Right ventricle myocardium inferior (tissue), 1 donor: ENCODE measurements around the gene ANKRD29. TPM values are rescaled to one million over a fixed set of nuclear protein-coding genes. Genes with fewer than 3 reads are reported as not detected.
"Not testable (repeated sequence)": the region's sequence is repeated elsewhere in the genome, so short reads cannot be mapped to it uniquely, and the experiment has no call there.

Experiments
- ATAC-seq: fragments of 200-7000 bp; cut with Tn5 transposase; one replicate; pipeline ENCODE4 v1.9.1; 2020; ENCODE audit warnings: mild to moderate bottlenecking, moderate library complexity
- DNase-seq: peaks from one replicate; pipeline ENCODE4 v3.0.0; 2021; ENCODE audit errors: missing footprints
- intact Hi-C: fragments of 100-400 bp; cut with DNase I; formaldehyde crosslinking; loops from one replicate; pipeline ENCODE4 v1.11.0; 2022
- total RNA-seq: library from RNA; stranded (reverse); fragmentation: NEBNext Ultra II Directional; extraction: Animal tissue kit (Norgen Biotek cat#: 25700); gene quantifications from one replicate; pipeline ENCODE4 v1.2.1, GENCODE V29; 2021
- donor health status: DM: no; HTN: yes; CAD: no; lungs with severe emphysema.

The ANKRD29 gene
- total RNA-seq, 1 donor from 2014 or later = 6.8 TPM

GRCh38 chr18:23574611-23575308 is 88.0 kb downstream of the ANKRD29 start:
- no peak for ATAC-seq
- intact Hi-C loops = no loop called here
- no peak for DNase-seq

- DNase-seq (no peak), ATAC-seq (no peak)
- intact Hi-C loops = no loop called here
Observed at GRCh38 chr18:23573626-23574431, 88.9 kb downstream of the ANKRD29 start.

GRCh38 chr18:23573020-23573419 is 89.7 kb downstream of the ANKRD29 start:
- DNase-seq (no peak), ATAC-seq (no peak)
- intact Hi-C loops = no loop called here

- intact Hi-C loops = no loop called here
- DNase-seq (no peak), ATAC-seq (no peak)
Observed at GRCh38 chr18:23572570-23572969, 90.1 kb downstream of the ANKRD29 start.

- DNase-seq = no peak
- ATAC-seq = no peak
- intact Hi-C loops = no loop called here
Observed at GRCh38 chr18:23572012-23572411, 90.7 kb downstream of the ANKRD29 start.

GRCh38 chr18:23570912-23571504 is 91.7 kb downstream of the ANKRD29 start:
- intact Hi-C loops = no loop called here
- no peak for DNase-seq
- ATAC-seq = no peak

- intact Hi-C loops = no loop called here
- DNase-seq = no peak
- no peak for ATAC-seq
Observed at GRCh38 chr18:23569299-23570063, 93.2 kb downstream of the ANKRD29 start.

- ATAC-seq = no peak
- intact Hi-C loops = no loop called here
- DNase-seq = no peak
Observed at GRCh38 chr18:23568281-23569138, 94.2 kb downstream of the ANKRD29 start.

- no peak for ATAC-seq
Observed at GRCh38 chr18:23567671-23568070, 95.0 kb downstream of the ANKRD29 start.

GRCh38 chr18:23565916-23566547 is 96.7 kb downstream of the ANKRD29 start:
- intact Hi-C loops = no loop called here
- DNase-seq = no peak
- no peak for ATAC-seq

More at GRCh38 chr18:23567671-23568070, 95.0 kb downstream of the ANKRD29 start:
- DNase-seq = no peak
- intact Hi-C loops = no loop called here

GRCh38 chr18:23563377-23564043 is 99.2 kb downstream of the ANKRD29 start:
- ATAC-seq (no peak), DNase-seq (no peak)
- intact Hi-C loops = no loop called here

- DNase-seq = no peak
- intact Hi-C loops = no loop called here
- ATAC-seq = no peak
Observed at GRCh38 chr18:23560186-23560585, 102.5 kb downstream of the ANKRD29 start.

GRCh38 chr18:23557511-23557910 is 105.2 kb downstream of the ANKRD29 start:
- intact Hi-C loops = not testable (repeated sequence)

GRCh38 chr18:23556145-23556780 is 106.4 kb downstream of the ANKRD29 start:
- no peak for ATAC-seq
- intact Hi-C loops = no loop called here

More at GRCh38 chr18:23557511-23557910, 105.2 kb downstream of the ANKRD29 start:
- not testable (repeated sequence) for ATAC-seq, DNase-seq

GRCh38 chr18:23553887-23554286 is 108.8 kb downstream of the ANKRD29 start:
- intact Hi-C loops = no loop called here
- no peak for DNase-seq
- ATAC-seq = no peak

More at GRCh38 chr18:23556145-23556780, 106.4 kb downstream of the ANKRD29 start:
- no peak for DNase-seq

- intact Hi-C loops = no loop called here
- DNase-seq (no peak), ATAC-seq (no peak)
Observed at GRCh38 chr18:23552505-23552904, 110.2 kb downstream of the ANKRD29 start.

GRCh38 chr18:23551978-23552377 is 110.7 kb downstream of the ANKRD29 start:
- ATAC-seq = no peak
- DNase-seq = no peak
- intact Hi-C loops = no loop called here
